Activated effector memory CD4-positive, alpha-beta T cell treated with anti-CD3 and anti-CD28 coated beads, Interleukin-2, amount 50 U/mL, for 16 hours (primary cell): ENCODE measurements around the gene CD99L2.

Experiments used
- DNase-seq: peaks from one replicate; pipeline ENCODE4 v3.0.0-alpha.2; 2020

CD99L2 gene

DNA sequence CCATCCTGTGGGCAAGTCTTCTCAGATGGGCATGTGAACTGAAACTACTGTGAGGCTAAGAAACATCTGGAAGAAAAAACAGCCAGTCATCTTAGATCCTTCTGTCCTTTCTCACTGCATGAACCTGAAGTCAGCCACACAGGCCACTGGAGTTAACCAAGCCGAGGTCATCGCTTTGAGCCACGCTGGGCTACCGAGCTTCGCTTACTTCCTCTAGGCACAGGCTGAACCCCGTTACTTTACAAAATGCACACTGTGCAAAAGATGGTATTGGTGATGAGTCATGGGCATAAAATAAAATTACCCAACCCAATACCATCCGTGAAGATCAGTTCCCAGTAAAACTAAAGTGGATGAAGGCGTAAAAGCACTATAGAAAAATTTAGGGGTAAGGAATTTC is 119.1 kb downstream of the CD99L2 start:
- DNase-seq = no peak

DNA sequence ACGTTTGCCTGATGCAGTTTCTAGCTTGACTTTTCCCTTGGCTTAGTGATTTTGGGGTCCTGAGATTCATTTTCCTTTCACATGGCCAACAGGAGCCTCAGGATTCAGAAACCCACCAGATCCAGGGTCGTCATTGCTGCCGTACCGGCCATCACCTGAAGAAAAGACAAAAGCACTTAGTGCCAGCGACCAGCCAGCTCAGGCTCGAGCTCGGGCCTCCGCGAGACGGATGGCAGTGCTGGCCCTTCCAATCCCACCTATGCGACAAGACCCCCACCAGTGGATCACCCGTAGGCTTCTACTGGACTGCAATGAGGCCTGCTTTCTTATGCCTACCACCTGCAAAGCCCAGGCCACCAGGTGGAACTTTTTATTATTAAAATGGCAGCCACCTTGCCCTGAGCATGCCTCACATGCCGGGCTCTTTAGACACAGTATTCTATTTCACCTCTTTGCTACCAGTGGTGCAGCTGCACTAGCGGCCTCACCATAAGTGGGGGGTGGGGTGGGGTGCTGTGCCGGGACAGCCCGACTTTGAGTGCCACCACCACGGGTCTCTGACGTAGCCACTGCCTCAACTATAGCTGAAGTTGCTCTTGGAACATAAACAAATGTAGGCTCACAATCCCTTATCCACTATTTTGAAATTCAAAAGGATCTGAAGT is 121.0 kb downstream of the CD99L2 start:
- DNase-seq = no peak

DNA sequence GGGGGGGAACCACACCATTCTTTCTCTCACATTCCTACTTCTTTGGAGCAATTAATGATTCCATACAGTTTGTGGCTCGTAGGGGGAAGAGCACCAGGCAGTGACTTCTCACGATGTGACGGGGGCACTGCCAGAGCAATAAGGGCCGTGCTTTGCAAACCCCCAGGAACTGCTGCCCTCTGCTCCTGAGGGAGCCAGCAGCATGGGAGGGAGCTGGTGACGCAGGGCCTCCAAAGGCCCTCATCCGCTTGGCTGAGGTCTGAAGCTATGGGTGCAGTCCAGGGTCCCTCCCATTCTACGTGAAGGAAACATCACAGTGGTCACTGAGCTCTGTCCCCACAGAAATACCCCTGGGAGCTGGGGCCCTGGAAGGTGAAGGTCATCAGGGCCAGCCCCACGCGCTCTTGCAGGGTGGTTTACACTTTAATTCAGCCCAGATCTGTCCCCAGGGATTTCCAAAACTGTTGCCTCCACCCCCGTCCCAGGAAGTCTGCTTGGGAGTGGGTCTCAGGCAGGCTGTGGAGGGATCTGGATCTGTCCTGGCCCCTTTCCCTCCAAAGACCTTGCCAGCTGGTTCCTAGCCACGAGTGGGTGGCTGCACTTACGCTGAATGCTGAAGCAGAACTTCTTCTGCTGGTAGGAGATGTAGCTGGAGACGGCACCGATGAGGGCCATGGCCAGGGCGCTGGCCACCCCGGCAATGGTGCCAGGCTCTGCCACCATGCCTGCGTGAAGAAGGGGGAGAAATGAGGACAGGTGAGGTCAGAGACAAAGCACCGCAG is 122.7 kb downstream of the CD99L2 start:
- no peak for DNase-seq

DNA sequence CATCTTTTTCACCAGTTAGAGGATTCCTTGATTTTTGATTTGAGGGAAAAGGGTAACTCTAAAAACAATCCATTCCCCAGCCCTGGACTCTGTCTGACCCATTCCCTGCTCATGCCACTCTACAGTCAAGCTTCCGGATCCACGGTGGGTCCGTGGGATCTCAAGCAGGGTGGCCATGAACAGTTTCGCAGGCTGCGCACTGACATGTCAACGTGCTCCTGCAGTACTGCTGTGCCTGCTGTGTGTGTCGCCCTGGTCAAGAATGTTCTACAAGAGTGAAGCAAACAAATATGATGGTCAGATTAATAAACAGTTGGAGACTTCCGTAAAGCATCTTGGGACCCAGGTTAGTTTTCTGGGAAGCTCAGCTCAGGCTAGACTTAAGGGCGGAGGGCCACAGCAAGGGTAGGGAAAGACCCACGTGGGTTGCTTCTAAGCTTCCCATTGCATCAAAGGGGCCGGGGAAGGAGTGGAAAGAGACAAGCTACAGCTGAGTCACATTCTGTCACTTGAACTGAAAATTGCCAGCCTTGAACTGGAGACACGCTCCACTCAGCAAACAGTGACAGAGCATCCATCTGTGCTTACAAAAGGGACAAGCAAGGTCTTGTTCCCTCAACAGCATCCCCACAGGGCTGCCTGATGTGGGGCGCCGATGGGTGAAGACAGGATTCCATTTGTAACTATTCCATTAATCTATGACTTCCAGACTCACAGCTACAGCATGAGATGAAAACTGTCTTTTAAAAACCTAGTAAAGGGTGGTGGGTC is 123.5 kb downstream of the CD99L2 start:
- DNase-seq = no peak

DNA sequence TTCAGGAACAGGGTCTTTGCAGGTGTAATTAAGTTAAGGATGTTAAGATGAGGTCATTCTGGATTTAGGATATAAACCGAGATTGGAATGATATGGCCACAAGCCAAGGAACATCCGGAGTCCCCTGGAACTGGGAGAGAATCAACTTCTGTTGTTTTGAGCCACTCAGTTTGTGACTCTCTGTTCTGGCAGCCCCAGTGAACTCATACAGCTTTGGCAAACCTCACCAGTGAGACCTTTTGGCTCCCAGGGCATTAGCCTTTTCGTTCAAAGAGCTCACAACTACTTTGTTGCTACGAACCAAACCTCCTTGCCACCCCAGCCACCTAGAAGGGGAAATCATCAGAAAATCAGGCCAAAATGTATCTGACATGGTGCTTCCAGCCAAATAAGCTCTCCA is 124.8 kb downstream of the CD99L2 start:
- no peak for DNase-seq

DNA sequence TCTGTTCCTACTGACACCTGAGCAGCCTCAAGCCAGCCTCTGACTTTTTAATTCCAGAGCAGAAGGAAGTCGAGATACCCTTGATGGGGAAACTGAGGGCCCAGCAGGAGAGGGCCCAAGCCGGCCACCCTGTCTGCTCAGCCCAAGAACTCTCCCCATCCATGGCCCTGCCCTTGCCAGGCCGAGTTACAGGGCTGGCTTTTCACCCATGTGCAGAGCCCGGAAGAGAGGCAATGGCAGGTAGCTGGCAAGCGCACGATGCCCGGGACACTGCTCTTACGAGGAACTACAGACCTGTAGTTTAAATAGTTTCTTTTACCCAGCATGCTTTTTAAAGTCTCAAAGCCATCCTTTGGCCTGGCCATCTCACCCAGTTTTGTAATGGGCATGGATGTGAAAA is 125.4 kb downstream of the CD99L2 start:
- DNase-seq = no peak

DNA sequence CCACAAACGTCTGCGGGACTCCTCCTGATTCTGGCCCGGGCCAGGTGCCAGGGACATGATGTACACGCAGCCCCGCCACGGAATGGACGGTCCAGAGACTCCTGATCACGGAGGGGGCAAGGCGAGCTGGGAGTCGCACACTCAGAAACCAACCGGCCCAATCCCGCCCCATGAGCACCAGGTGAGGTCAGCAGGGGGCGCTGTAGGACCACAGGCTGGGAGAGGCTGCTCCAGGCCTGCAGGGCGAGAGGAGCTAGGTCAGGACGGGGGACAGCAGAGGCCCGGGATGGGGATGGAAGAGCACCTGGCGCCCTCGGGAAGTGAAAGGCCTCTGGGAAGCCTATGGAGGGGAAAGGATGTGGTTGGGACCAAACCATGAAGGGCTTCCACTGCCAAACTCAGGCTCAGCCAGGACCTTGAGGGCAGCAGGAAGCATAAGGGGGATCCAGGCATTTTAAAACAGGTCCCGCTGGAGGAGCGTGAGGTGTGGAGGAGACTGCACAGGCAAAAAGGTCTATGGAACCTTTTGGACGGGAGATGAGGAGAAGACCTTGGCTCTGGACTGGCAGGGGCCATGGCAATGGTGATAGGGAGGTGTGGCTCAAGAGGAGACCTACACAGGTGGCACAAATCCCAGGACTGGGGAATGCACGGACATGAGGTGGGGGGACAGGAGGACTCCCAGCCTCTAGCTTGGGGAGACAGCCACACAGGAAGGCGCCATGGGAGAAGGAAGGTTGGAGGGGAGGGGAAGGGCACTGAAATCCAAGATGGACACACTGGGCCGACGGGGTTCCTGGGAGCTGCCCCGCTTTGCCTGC is 126.1 kb downstream of the CD99L2 start:
- peak; percentile 89 for DNase-seq

DNA sequence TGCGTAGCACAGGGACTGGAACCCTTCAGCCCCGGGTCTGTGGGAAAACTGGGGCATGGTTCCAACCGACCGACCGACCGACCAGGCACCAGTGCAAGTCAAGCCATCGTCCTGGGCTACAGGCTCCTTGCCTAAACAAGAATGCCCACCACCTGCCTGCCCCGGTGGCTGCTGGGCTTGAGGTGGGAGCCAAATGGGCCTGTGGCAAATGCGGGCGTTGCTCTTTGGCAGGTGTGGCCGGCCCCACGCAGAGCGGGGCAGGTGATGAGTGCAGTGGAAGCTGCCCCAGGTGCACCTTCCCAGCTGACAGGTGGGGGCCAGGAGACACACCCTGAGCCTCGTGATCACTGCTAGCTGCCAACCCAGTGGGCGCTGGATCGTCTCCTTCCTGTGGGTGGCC is 127.4 kb downstream of the CD99L2 start:
- no peak for DNase-seq

DNA sequence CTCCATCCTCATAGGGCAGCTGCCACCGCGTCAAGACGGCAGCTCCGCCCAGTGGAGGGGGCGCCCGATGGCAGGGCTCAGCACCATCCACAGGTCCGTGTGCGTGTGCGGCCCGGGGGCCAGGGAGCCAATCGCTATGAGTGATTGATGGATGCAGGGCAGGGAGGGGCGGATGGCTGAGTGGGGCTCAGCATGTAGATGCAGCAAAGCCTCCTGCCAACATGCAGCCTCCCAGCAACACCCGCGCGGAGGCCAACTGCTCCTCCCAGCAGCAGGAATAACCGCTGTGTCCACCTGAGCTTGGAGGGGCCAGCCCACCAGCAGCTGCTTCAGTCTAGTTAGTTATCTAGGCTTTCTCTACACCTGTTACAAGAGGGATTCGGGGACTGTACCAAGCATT is 127.8 kb downstream of the CD99L2 start:
- DNase-seq = no peak

DNA sequence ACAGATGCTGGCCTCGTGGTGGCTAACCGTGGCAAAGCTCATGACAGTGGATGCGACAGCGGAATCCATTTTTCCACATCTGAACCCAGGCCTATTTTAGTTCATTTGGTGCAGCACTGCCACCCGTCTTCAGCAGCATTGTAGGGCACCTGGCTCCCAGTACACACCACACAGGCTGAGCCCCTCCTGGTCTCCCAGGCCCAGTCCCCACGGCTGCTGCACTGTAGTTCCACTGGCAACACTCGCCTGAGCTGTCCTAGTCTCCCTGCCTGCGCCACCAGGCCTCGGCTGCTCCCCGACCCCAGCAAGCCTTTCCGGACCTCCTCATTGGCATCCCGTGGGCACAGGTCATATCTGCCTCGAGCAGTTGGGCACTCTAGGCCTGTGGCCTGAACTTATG is 129.1 kb downstream of the CD99L2 start:
- DNase-seq = no peak

DNA sequence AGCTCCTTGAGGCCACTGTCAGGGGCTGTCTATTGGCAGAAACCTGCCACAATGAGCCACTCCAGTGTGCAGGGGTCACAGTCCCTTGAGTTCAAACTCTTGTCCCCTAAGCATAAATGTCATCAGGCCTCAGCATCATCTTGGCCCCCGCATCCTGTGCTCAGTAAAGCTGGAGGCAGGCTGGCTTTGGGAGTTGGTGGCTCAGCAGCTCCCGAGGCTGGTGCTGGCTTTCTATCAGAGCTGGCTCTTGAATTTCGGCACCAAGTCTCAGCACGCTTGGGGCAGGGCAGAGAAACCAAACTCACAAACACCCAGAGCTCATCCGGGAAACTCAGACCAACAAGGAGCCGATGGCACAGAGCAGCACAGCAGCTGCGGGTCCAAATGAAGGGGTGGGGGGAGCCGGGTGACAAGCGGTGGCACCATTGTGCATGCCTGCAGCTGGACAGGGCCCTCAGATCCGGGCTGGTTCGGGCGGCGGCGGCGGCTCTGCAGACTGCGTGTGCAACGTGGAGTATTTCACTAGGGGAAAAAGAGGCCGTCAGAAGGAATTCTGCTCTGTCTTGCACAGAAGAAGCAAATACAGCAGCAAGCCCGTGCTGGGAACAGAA is 129.8 kb downstream of the CD99L2 start:
- DNase-seq = no peak

DNA sequence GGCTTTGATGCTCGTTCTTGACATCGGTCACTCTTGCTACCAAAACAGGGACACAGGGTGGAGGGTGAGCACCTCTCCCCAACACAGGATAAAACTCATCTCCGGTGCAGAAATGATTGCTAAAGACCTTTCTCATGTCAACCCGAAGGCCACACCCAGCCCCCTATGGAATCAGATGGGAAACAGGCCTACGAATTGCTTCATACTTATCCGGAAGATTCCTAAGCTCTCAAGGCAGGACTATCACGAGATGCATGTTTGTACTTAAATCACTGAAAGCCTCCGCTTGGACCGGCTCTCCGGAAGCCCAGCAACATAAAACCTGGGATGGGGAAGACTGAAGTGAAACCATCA is 130.4 kb downstream of the CD99L2 start:
- no peak for DNase-seq

DNA sequence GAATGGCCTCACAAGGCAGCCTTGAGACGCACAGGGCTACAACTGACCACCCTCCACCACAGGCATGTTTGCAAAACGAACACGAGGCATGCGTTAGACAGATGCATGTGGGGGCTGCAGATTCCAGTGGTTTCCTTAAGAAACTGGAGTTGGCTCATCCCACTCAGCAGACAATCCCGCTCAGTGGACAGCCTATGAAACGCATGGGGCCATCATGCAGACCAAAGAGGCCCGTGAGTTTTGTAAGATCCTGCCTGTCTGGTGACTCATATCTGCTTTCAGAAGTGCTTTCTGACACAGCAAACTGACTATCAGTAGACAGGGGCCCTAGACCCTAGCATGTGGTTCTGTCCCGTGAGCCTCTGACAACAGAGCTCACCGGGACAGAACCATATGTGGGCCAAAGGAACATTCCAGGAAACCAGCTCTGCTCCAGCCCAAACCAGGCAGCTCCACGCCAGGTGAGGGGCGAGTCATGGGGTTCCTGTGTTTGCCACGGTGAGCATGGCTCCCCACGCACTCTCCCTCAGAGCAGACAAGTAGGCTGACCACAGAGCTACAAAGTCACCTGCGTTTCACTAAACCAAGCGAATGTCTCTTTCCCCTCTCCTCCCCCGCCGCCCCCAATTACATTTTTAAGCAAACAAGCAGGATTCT is 130.9 kb downstream of the CD99L2 start:
- no peak for DNase-seq

DNA sequence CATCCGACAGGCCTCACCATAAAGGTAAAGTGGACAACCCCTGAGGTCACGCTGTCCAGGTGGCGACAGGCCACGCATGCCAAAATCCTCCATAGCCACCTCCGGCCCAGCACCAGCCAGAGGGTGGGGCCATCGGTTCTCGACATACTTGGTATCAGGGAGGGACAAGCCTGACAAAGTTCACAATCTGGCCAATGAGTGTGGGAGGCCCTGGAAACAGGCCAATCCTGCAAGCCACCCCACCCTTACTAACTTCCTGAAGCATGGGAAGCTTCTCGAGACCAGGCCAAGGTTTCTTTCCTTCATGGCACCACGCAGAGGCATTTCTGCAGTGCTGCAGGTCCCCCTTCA is 131.4 kb downstream of the CD99L2 start:
- no peak for DNase-seq

DNA sequence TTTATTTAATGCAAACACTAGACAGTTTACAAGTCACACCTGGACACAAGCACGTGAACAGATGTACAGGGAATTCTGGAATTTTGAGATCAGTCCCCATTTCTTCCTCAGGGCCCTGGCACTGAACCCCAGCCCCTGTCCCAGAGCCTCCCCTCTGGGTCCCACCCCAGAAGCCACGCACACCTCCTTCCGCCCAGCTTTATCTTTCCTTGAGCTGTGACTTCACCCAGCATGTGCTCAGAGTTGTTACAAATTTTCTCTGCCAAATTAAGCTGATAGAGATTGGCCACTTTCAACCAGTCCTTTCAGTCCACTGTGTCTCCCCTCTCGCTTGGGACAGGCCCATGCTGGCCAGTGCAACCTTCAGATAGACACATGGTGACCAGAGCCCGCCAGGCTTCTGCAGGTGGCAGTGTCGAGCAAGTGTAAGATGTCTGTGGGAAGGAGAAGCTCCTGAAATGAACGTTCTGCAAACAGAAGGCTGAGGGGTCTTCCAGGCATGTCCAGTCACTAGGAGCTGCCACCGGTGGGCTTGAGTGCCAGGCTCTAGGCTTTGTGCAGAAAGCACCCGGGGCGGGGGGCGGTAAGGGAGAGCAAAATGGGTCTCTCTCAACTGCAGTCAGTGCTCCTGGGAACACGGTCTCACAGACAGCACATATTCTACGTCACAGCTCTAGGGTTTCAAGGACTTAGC is 132.0 kb downstream of the CD99L2 start:
- DNase-seq = no peak

DNA sequence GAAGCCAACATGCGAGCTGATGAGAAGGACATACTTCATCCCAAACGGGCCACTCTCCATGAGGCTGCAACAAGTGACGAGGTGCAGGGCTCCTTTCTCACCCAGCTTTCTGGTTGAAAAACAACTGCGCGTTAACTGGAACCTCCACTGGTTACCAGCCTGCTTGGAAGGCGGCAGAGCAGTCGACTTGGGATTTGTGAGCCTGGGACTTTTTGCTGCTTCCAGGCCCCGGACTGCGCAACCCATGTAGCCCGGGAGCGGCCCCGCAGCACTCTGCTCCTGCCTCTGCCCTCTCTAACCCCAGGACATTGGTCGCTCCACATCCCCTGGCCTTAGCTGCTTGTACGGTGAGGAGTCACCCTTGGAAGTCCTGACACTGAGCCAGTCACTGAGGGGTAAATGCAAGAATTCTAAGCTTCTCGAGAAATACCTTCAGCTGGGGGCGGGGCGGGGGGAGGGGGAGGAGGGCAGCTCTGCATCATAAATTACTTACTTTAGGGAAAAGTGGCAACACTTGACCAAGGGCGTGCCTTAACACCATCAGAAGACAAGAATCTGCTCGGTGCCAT is 132.6 kb downstream of the CD99L2 start:
- no peak for DNase-seq

DNA sequence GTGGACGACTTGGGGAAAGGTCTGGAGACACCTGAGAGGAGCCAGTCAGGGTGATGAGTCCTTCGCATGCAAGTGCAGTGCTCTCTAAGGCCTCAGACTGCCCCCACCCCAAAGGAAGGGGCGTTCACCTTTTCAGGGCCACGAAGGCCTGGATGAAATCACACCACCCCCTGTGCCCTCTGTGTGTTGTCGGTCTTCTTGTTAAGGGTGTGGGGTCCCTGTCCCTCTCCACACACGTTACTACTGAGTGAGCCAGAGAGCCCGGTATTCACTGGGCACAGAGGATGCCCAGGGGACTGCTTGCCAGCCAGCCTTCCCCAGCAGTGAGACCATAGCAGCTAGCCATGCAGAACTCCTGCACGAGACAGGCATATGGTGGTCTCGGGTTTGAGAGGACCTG is 133.2 kb downstream of the CD99L2 start:
- no peak for DNase-seq

DNA sequence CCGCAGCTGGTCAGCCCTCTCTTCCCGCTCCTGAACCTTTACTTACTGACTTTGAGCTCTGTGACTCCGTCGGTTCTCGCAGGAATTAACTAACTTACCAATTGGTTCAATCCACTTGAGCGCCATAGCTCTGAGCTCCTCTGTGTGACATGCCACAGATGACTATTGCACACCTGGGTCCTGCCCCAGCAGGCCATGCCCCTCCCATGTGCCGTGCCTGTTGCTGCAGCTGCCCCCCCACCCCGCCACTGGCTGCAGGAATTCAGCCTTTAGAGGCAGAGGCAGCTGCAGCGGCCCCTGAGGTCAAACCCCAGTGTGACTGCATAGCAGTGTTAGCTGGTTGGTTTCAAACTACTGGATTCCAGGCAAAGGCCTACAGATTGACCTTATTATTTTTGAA is 134.7 kb downstream of the CD99L2 start:
- DNase-seq = no peak

DNA sequence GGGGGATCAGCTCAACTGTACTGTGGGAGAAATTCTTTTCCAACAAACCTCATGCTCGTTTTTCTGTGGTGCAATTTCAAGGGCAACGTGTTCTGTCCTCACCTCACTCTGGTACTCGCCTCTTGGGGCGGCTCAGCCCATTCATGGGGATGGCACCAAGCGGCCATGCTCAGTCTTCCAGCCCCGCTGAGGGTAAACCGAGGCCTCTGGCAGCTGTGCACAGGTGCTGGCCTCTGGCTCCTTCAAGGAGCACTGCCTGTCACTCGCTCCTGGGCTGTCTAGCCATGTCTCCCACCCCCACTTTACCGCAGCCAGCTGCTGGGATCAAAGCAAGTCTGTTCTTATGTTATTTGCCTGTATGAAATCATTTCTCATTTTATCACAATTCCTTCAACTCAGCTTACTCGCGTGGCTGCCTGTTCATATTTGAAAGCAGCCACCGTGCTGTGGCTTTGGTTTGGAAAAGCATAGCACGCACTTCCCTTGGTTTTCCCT is 135.1 kb downstream of the CD99L2 start:
- DNase-seq = no peak

DNA sequence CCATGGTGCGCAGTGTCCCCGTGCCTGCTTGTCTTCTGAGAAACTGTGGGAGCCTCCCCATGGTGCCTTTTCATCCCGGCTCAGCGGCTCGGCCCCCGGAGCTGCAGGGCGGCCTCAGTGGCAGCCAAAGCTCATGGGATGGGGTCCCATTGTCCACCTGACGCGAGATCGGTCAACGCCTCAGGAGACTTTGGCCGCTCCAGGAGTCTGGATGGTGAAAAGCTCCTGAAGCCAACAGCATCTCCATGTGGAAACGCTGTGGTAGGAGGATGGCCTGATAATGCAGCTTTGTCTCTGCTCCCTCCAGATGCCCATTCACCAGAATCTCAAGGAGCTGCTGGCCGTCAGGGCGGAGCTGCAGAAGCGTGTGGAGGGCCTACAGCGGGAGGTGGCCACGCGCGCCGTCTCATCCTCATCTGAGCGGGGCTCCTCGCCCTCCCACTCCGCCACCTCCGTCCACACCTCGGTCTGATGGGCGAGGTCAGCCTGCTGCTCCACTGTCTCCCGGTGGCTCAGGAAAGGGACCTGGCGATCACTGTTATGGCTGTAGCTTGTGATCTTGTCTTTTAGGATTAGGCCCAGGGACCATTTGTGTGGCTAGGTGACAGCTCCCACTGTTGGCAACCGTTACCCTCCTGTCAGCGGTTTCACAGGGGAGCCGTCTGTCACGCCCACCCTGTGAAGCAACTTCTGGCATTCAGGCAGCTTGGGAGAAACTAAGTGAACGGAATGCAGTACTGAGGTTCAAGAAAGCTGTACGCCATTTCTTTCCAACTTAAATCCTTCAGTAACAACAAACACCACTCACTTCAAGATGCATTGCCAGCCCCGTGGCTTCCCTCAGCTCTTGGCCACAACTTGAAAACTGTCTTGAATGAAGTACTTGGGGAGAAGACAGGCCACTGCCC is 136.0 kb downstream of the CD99L2 start:
- DNase-seq = no peak
